H1 (cell line): ENCODE results near the gene MCCC1. TPM values are rescaled to one million over a fixed set of nuclear protein-coding genes. Genes with fewer than 3 reads are reported as not detected.

Experiments used
- CTCF ChIA-PET: fragments of 300-600 bp; sonication (Branson Sonifier 250); formaldehyde crosslinking; loops from one replicate; lab custom pipeline; 2021; ENCODE audit not compliant: partially characterized antibody; lab: Charles Lee
- POLR2A ChIA-PET: fragments of 300-600 bp; sonication (Branson Sonifier 250); formaldehyde crosslinking; loops from one replicate; lab custom pipeline; 2021; ENCODE audit warnings: inconsistent platforms; ENCODE audit not compliant: partially characterized antibody; lab: Charles Lee
- DNase-seq, 2 experiments: peaks; one replicate each; pipeline versions ENCODE4 v3.0.0 to v3.0.0-alpha.2; 2010 to 2022; ENCODE audit warnings: low spot score in 2 of 2, low read depth in 1 of 2, mixed read lengths in 1 of 2
- FAIRE-seq: peaks from 2 replicates; lab custom pipeline; 2011; peaks lifted over from hg19 to GRCh38; lab: Jason Lieb, UNC
- H2AFZ ChIP-seq: 2 replicates; pipeline ENCODE4 v1.8.1; 2012; ENCODE audit warnings: low read length, inconsistent platforms
- H2AK5ac ChIP-seq: 2 replicates; pipeline ENCODE4 v1.6.1; 2013; ENCODE audit warnings: low read depth, low read length
- H2BK120ac ChIP-seq: replicated peaks from 2 replicates; pipeline ENCODE3; 2013; ENCODE audit warnings: low read depth, low read length, inconsistent platforms
- H2BK12ac ChIP-seq: 2 replicates; pipeline ENCODE4 v1.6.1; 2013; ENCODE audit warnings: low read depth, low read length
- H2BK15ac ChIP-seq: 2 replicates; pipeline ENCODE4 v1.6.1; 2013; ENCODE audit warnings: low read length
- H2BK20ac ChIP-seq: 2 replicates; pipeline ENCODE4 v1.6.1; 2013; ENCODE audit warnings: low read length
- H2BK5ac ChIP-seq: 2 replicates; pipeline ENCODE4 v1.6.1; 2013; ENCODE audit warnings: low read depth, low read length
- H3K14ac ChIP-seq: 2 replicates; pipeline ENCODE4 v1.6.1; 2013; ENCODE audit warnings: inconsistent platforms; ENCODE audit not compliant: insufficient read length
- H3K18ac ChIP-seq: 2 replicates; pipeline ENCODE4 v1.6.1; 2013; ENCODE audit warnings: low read length; ENCODE audit errors: extremely low read depth
- H3K23ac ChIP-seq: 2 replicates; pipeline ENCODE4 v1.6.1; 2013; ENCODE audit warnings: inconsistent platforms; ENCODE audit not compliant: insufficient read length
- H3K23me2 ChIP-seq: 2 replicates; pipeline ENCODE4 v1.6.1; 2013; ENCODE audit warnings: low read depth, low read length
- H3K27ac ChIP-seq: 2 replicates; pipeline ENCODE4 v1.6.1; 2011; ENCODE audit warnings: low read depth, low read length, inconsistent platforms
- H3K27me3 ChIP-seq, 4 experiments: replicated peaks in 1 of 4; 1 replicate in 1 of 4; 2 replicates in 3 of 4; pipeline versions ENCODE4 v1.6.1 to v1.8.1; 2011 to 2013; ENCODE audit warnings: low read length in 3 of 4, mild to moderate bottlenecking in 3 of 4, inconsistent platforms in 2 of 4, mixed read lengths in 2 of 4, moderate library complexity in 1 of 4; ENCODE audit not compliant: control insufficient read depth in 3 of 4, insufficient read depth in 3 of 4; ENCODE audit errors: extremely low read depth in 1 of 4
- H3K36me3 ChIP-seq, 4 experiments: 2 replicates each; pipeline versions ENCODE4 v1.6.1 to v1.8.1; 2011 to 2013; ENCODE audit warnings: mild to moderate bottlenecking in 4 of 4, low read length in 3 of 4, moderate library complexity in 2 of 4, control low read depth in 1 of 4, inconsistent platforms in 1 of 4; ENCODE audit not compliant: insufficient read depth in 4 of 4, control insufficient read depth in 2 of 4
- H3K4ac ChIP-seq: replicated peaks from 2 replicates; pipeline ENCODE3; 2013; ENCODE audit warnings: low read length, low read depth, mixed read lengths, inconsistent platforms; ENCODE audit not compliant: insufficient read length
- H3K4me1 ChIP-seq, 4 experiments: replicated peaks in 1 of 4; 1 replicate in 1 of 4; 2 replicates in 3 of 4; pipeline versions ENCODE4 v1.6.1 to v1.8.1; 2011 to 2013; ENCODE audit warnings: low read length in 3 of 4, inconsistent platforms in 2 of 4, mixed read lengths in 1 of 4; ENCODE audit not compliant: insufficient read depth in 4 of 4, control insufficient read depth in 3 of 4
- H3K4me2 ChIP-seq, 2 experiments: 2 replicates each; pipeline versions ENCODE4 v1.6.1 to v1.8.1; 2011 to 2013; ENCODE audit warnings: low read depth in 2 of 2, low read length in 2 of 2, control low read depth in 1 of 2, inconsistent platforms in 1 of 2, mild to moderate bottlenecking in 1 of 2; ENCODE audit not compliant: insufficient read depth in 1 of 2
- H3K4me3 ChIP-seq, 4 experiments: fragments of 200-600, 300-600 bp in 1 of 4; sonication (generic), shearing (Covaris generic), sonication (Bioruptor Twin) in 1 of 4; 2 replicates each; pipeline versions ENCODE4 v1.5.1 to v1.8.1; 2011 to 2016; ENCODE audit warnings: low read length in 4 of 4, low read depth in 3 of 4, control low read depth in 2 of 4, inconsistent platforms in 2 of 4, mild to moderate bottlenecking in 2 of 4, mixed read lengths in 1 of 4, moderate library complexity in 1 of 4; ENCODE audit not compliant: insufficient read depth in 2 of 4; ENCODE audit errors: extremely low read depth in 1 of 4
- H3K56ac ChIP-seq: replicated peaks from 2 replicates; pipeline ENCODE3; 2013; ENCODE audit warnings: low read depth, mild to moderate bottlenecking, mixed read lengths, low read length, inconsistent platforms; ENCODE audit not compliant: insufficient read length
- H3K79me1 ChIP-seq: 2 replicates; pipeline ENCODE4 v1.6.1; 2013; ENCODE audit warnings: low read depth, low read length, control low read depth
- H3K79me2 ChIP-seq, 2 experiments: 2 replicates each; pipeline versions ENCODE4 v1.6.1 to v1.8.1; 2012 to 2013; ENCODE audit warnings: low read length in 2 of 2, mild to moderate bottlenecking in 2 of 2, inconsistent platforms in 1 of 2; ENCODE audit not compliant: insufficient read depth in 2 of 2, control insufficient read depth in 1 of 2
- H3K9ac ChIP-seq, 4 experiments: replicated peaks in 1 of 4; 1 replicate in 1 of 4; 2 replicates in 3 of 4; pipeline versions ENCODE4 v1.6.1 to v1.8.1; 2011 to 2013; ENCODE audit warnings: low read depth in 3 of 4, low read length in 3 of 4, control low read depth in 2 of 4, mild to moderate bottlenecking in 2 of 4, moderate library complexity in 2 of 4, inconsistent platforms in 1 of 4; ENCODE audit errors: extremely low read depth in 1 of 4
- H3K9me3 ChIP-seq, 2 experiments: 2 replicates each; pipeline versions ENCODE4 v1.6.1 to v1.8.1; 2012 to 2013; ENCODE audit warnings: mild to moderate bottlenecking in 2 of 2, moderate library complexity in 2 of 2, control low read depth in 1 of 2, inconsistent platforms in 1 of 2, low read depth in 1 of 2, low read length in 1 of 2, mixed read lengths in 1 of 2; ENCODE audit not compliant: insufficient read depth in 2 of 2
- H4K20me1 ChIP-seq, 2 experiments: replicated peaks in 1 of 2; 2 replicates each; pipeline versions ENCODE3 to v1.8.1; 2011 to 2013; ENCODE audit warnings: inconsistent platforms in 2 of 2, low read length in 2 of 2, mild to moderate bottlenecking in 1 of 2; ENCODE audit not compliant: insufficient read depth in 2 of 2, control insufficient read depth in 1 of 2
- H4K5ac ChIP-seq: 2 replicates; pipeline ENCODE4 v1.6.1; 2013; ENCODE audit warnings: low read length, low read depth, mixed read lengths, inconsistent platforms; ENCODE audit not compliant: insufficient read length
- H4K8ac ChIP-seq: 2 replicates; pipeline ENCODE4 v1.8.0; 2013; ENCODE audit warnings: mild to moderate bottlenecking, moderate library complexity, low read length, inconsistent platforms; ENCODE audit not compliant: insufficient read depth; ENCODE audit errors: extremely low read depth
- H4K91ac ChIP-seq: replicated peaks from 2 replicates; pipeline ENCODE3; 2013; ENCODE audit warnings: low read length, mixed read lengths, inconsistent platforms; ENCODE audit not compliant: insufficient read length
- CHD1 ChIP-seq: IDR thresholded peaks from 2 replicates; pipeline ENCODE4 v1.6.1; 2012; ENCODE audit warnings: low read depth, low read length, improper control_type of control experiment
- MAFK ChIP-seq: IDR thresholded peaks from 2 replicates; pipeline ENCODE4 v1.6.1; 2012; ENCODE audit warnings: low read depth, mild to moderate bottlenecking, improper control_type of control experiment, low read length
- PHF8 ChIP-seq: fragments of 200-600 bp; sonication (generic); conservative IDR thresholded peaks from 2 replicates; pipeline ENCODE4 v1.7.1; 2012; ENCODE audit warnings: low read depth, mild to moderate bottlenecking, inconsistent platforms, low read length, moderate library complexity
- POLR2AphosphoS5 ChIP-seq: IDR thresholded peaks from 2 replicates; pipeline ENCODE4 v1.6.1; 2011; ENCODE audit warnings: low read depth, low read length
- RFX5 ChIP-seq: IDR thresholded peaks from 2 replicates; pipeline ENCODE4 v1.6.1; 2011; ENCODE audit warnings: low read depth, low read length, improper control_type of control experiment, borderline replicate concordance
- SAP30 ChIP-seq: fragments of 300-600 bp; sonication (generic); IDR thresholded peaks from 2 replicates; pipeline ENCODE4 v1.7.1; 2012; ENCODE audit warnings: low read length, moderate library complexity, mild to moderate bottlenecking, inconsistent platforms; ENCODE audit not compliant: insufficient read depth, insufficient replicate concordance
- SIN3A ChIP-seq, 2 experiments: IDR thresholded peaks in 1 of 2; conservative IDR thresholded peaks in 1 of 2; 2 replicates each; pipeline ENCODE4 v1.6.1; 2011 to 2012; ENCODE audit warnings: low read length in 2 of 2, improper control_type of control experiment in 1 of 2, low read depth in 1 of 2, mild to moderate bottlenecking in 1 of 2
- SP1 ChIP-seq: IDR thresholded peaks from 2 replicates; pipeline ENCODE4 v1.6.1; 2011; ENCODE audit warnings: low read depth, low read length
- SP2 ChIP-seq: IDR thresholded peaks from 2 replicates; pipeline ENCODE4 v1.6.1; 2012; ENCODE audit warnings: mild to moderate bottlenecking, low read length, inconsistent platforms
- SRF ChIP-seq: IDR thresholded peaks from 2 replicates; pipeline ENCODE4 v1.6.1; 2011; ENCODE audit warnings: mild to moderate bottlenecking, low read depth, low read length, moderate library complexity
- TAF1 ChIP-seq: IDR thresholded peaks from 2 replicates; pipeline ENCODE4 v1.6.1; 2011; ENCODE audit warnings: mild to moderate bottlenecking, low read depth, low read length
- TBP ChIP-seq: IDR thresholded peaks from 2 replicates; pipeline ENCODE4 v1.6.1; 2011; ENCODE audit warnings: low read depth, low read length, improper control_type of control experiment
- TCF12 ChIP-seq: IDR thresholded peaks from 2 replicates; pipeline ENCODE4 v1.6.1; 2011; ENCODE audit warnings: low read depth, mild to moderate bottlenecking, low read length
- WGBS, 2 experiments: shearing (Covaris generic) in 1 of 2; methylation state at CpG; one replicate each; pipeline versions ENCODE4 v1.1.6 to v1.1.7; 2013 to 2015; ENCODE audit warnings: low lambda C conversion rate in 2 of 2, mixed read lengths in 2 of 2, inconsistent platforms in 1 of 2, low coverage in 1 of 2, missing lambda C conversion rate in 1 of 2; ENCODE audit not compliant: insufficient replicate concordance in 2 of 2, insufficient coverage in 1 of 2, insufficient read length in 1 of 2; ENCODE audit errors: extremely low coverage in 1 of 2, missing lambda C conversion rate in 1 of 2; 5-methylcytosine and 5-hydroxymethylcytosine counted together
- polyA plus RNA-seq, 7 experiments: library from polyadenylated mRNA; depleted of rRNA in 3 of 7; stranded (reverse) in 5 of 7; unstranded in 2 of 7; fragments of >200 nt in 5 of 7; fragments of 200-250 nt in 2 of 7; gene quantifications; 1 replicate in 5 of 7; 2 replicates in 1 of 7; 4 replicates in 1 of 7; pipeline versions ENCODE4 v1.2.1 to v1.2.3, GENCODE V29; 2011 to 2013; ENCODE audit warnings: missing spikeins in 2 of 7, mixed read lengths in 2 of 7
- total RNA-seq: library from RNA; stranded (reverse); fragmentation: NEBNext Ultra II Directional; extraction: Animal tissue kit (Norgen Biotek cat#: 25700); gene quantifications from 2 replicates; pipeline ENCODE4 v1.2.1, GENCODE V29; 2021
- TF ChIP-seq, protein P1 (sequence below): IDR thresholded peaks from 2 replicates; pipeline ENCODE4 v1.6.1; 2012; ENCODE audit warnings: inconsistent platforms

MCCC1 gene
- total and polyA plus RNA-seq, 2 of the 8 experiments (the other 6 are each of a cell fraction or from before 2014, with no cell fraction given): 10.8 to 21.5 TPM

DNA sequence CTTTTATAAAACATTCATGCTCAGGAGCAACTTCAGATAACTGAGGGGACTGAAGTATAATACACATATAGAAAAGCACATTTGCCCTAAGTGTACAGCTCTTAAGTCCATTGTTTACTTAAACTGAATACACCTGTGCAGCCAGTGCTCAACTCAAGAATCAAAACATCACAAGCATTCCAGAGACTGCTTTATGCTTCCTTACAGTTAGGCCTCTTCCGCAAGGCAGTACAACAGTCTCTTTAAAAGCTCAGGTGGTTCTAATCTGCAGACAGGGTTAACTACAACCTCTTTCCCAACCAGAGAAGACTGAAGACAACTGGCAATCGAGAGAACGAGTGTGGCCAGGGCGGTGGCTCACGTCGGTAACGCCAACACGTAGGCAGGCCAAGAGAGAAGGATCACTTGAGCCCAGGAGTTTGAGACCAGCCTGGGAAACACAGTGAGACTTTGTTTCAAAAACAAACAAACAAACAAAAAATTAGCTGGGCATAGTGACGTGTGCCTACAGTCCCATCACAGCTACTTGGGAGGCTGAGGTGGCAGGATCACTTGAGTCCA is 16.9 kb downstream of the MCCC1 start:
- Histone ChIP-seq H3K9me3 (peaks cover 7 to 25% of the 10 kb centered on the region in 2 experiments; a peak in 3 of 4 replicates), H3K9ac (no peak overlapping the region), H3K79me2 (no peaks in the 10 kb centered on the region), H3K4me1 (no peaks in the 10 kb centered on the region), H2BK20ac (no peak overlapping the region), H4K91ac (no peak overlapping the region), H3K4me2 (no peak overlapping the region), H3K56ac (no peak overlapping the region), H3K23me2 (no peaks in the 10 kb centered on the region), H2AK5ac (no peak overlapping the region), H4K5ac (no peak overlapping the region), H3K14ac (no peak overlapping the region), H4K8ac (no peak overlapping the region), H2AFZ (no peak overlapping the region), H3K23ac (no peak overlapping the region), H3K79me1 (no peaks in the 10 kb centered on the region), H2BK120ac (no peak overlapping the region), H2BK5ac (no peak overlapping the region), H3K4ac (no peak overlapping the region), H3K4me3 (no peak overlapping the region), H3K27ac (no peak overlapping the region), H3K36me3 (peaks cover 2 to 80% (median 35%) of the 10 kb centered on the region in 4 experiments; a peak in 7 of 8 replicates), H3K18ac (no peak overlapping the region), H2BK15ac (no peak overlapping the region), H4K20me1 (no peaks in the 10 kb centered on the region), H3K27me3 (no peaks in the 10 kb centered on the region), H2BK12ac (no peak overlapping the region)
- CTCF ChIA-PET: interaction anchor here (1.4 to 5.9 kb wide), 2 partner anchors 15 to 32 kb away, joined by 4 to 60 read pairs; partner anchors contain the start of gene MCCC1
- DNase-seq (no peak), FAIRE-seq (no peak)
- POLR2A ChIA-PET: interaction anchor here (0.9 to 1.4 kb wide), 3 partner anchors 10 to 39 kb away, joined by 3 read pairs; partner anchors contain the start of gene MCCC1
- WGBS, 2 experiments: 93% methylated on average over 9 of the region's 9 CpGs; no CpG with 5 or more reads in 1 of the 2 experiments
- no peak for TF ChIP-seq SP2
- no peak for TF ChIP-seq PHF8
- no peak for TF ChIP-seq TCF12
- TF ChIP-seq TAF1: no peak
- TF ChIP-seq SIN3A (conservative IDR thresholded peaks at IDR 0.05 in 1 of 2, IDR thresholded peaks at IDR 0.05 in 1 of 2; ENCODE audit: low read depth in 1 of 2, low read length in 2 of 2): no peak
- TF ChIP-seq, protein P1, sequence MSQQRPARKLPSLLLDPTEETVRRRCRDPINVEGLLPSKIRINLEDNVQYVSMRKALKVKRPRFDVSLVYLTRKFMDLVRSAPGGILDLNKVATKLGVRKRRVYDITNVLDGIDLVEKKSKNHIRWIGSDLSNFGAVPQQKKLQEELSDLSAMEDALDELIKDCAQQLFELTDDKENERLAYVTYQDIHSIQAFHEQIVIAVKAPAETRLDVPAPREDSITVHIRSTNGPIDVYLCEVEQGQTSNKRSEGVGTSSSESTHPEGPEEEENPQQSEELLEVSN: no peak
- TF ChIP-seq SAP30: no peak
- TF ChIP-seq MAFK: no peak
- no peak for TF ChIP-seq POLR2AphosphoS5
- TF ChIP-seq CHD1: no peak
- TF ChIP-seq SP1: no peak
- TF ChIP-seq SRF: no peak
- TF ChIP-seq RFX5: no peak
- no peak for TF ChIP-seq TBP
